ENCODE results near the gene DCAF10. TPM values are rescaled to one million over a fixed set of nuclear protein-coding genes. Genes with fewer than 3 reads are reported as not detected.

DCAF10 gene
- total and polyA plus RNA-seq, 2 of the 8 experiments (the other 6 are each of a cell fraction or from before 2014, with no cell fraction given) = 7.1 to 15.0 TPM

DNA sequence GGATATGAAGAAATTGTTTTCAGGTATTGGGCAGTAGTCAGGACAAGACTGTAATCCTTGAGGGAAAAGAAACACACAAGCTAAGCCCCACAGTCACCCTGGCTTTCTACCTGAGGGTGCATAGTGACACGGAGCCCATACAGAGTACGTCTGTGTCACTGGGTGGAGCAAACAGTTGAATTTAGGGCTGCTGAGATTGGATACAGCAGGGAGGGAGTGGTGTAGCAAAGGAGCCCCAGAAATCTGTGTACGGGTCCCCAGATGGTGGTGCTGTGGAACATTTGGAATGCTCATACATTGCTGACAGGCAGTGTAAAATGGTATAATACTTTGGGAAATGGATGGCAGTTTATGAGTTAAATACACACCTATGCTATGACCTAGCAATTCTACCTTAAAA is 41.9 kb upstream of the DCAF10 start (continued):
- no peak for TF ChIP-seq CHD7 (IDR thresholded peaks at IDR 0.05; ENCODE audit: insufficient replicate concordance, low read length)
- TF ChIP-seq MAFK (IDR thresholded peaks at IDR 0.05; ENCODE audit: low read depth, low read length) = no peak
- no peak for TF ChIP-seq ZNF274 (IDR thresholded peaks at IDR 0.05; ENCODE audit: borderline replicate concordance, extremely low read depth, low read length)

All from H1 (cell line).